ENCODE data around the gene STXBP6. TPM values are rescaled to one million over a fixed set of nuclear protein-coding genes. Genes with fewer than 3 reads are reported as not detected.

The STXBP6 gene
- total RNA-seq, 1 experiment from 2014 or later, result 6.4 TPM

DNA sequence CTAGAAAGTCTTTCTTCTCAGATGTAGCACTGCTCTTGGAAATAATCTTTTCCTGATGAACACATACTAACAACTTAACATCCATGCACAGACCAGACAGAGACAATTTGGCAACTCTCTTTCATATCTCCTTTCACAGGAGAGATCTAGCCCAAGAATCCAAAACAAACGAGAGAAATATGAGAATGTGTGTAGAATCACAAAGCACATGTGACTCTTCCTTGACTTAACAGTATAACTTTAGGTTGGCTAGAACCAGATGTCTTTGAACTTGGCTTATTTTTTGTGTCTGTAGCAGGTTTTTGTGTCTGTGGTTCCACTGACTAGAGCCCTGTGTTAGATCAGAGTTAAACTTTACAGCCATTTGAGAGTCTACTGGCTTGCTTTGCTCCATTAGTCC, 114.2 kb downstream of the STXBP6 start:
- no peaks in the 10 kb centered on the region for H3K36me3 Mint-ChIP-seq (ENCODE audit: insufficient read depth, unreplicated experiment)
- peaks cover 3% of the 10 kb centered on the region for H3K9me3 Mint-ChIP-seq (ENCODE audit: low read depth, unreplicated experiment)
- CTCF ChIA-PET, result no interaction called here
- no TSS peak for BruUV-seq (replicated peaks)
- H3K4me1 Mint-ChIP-seq (ENCODE audit: low read depth, unreplicated experiment), result no peaks in the 10 kb centered on the region
- no peaks in the 10 kb centered on the region for H3K27me3 Mint-ChIP-seq (ENCODE audit: unreplicated experiment)
- DNase-seq, result no peak
- H3K27ac Mint-ChIP-seq (ENCODE audit: unreplicated experiment), result no peak overlapping the region
- H3K4me3 Mint-ChIP-seq (ENCODE audit: low read depth, unreplicated experiment), result no peak overlapping the region
- no peak for TF ChIP-seq CTCF (IDR thresholded peaks at IDR 0.05; ENCODE audit: unreplicated experiment)
- intact Hi-C loops (cut with micrococcal nuclease; ENCODE audit: unreplicated experiment), result no loop called here

DNA sequence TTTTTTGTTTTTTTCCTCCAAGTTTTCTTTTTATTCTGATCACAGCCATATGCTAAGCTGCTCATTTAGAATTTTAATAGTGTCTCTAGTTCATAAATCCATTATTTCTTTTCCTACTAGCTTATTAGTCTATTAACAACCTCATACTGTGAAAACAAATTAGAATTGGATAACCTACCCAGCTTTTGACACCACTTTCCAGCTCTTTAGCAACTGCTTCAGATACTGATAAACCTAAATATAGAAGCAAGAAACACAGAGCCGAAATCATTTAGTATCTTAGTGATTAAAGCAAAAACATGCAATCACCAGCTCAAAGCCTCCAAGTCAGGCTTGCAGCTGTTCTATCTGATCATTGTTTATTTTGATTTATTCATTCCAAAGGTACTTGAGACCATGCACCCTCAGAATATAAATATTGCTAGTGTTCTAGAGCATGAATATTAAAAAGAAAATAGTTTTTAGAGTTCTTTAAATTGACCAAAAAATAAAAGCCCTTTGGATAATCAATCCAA, 121.5 kb downstream of the STXBP6 start:
- Mint-ChIP-seq H3K36me3 (ENCODE audit: insufficient read depth, unreplicated experiment) (no peaks in the 10 kb centered on the region), H3K27me3 (ENCODE audit: unreplicated experiment) (no peaks in the 10 kb centered on the region), H3K9me3 (ENCODE audit: low read depth, unreplicated experiment) (peaks cover 3% of the 10 kb centered on the region), H3K4me1 (ENCODE audit: low read depth, unreplicated experiment) (no peaks in the 10 kb centered on the region), H3K27ac (ENCODE audit: unreplicated experiment) (no peak overlapping the region), H3K4me3 (ENCODE audit: low read depth, unreplicated experiment) (no peak overlapping the region)
- no peak for DNase-seq
- no TSS peak for BruUV-seq (replicated peaks)
- no peak for TF ChIP-seq CTCF (IDR thresholded peaks at IDR 0.05; ENCODE audit: unreplicated experiment)
- CTCF ChIA-PET, result no interaction called here
- intact Hi-C loops (cut with micrococcal nuclease; ENCODE audit: unreplicated experiment), result no loop called here

- no peaks in the 10 kb centered on the region for H3K27me3 Mint-ChIP-seq (ENCODE audit: unreplicated experiment)
- no peaks in the 10 kb centered on the region for H3K4me1 Mint-ChIP-seq (ENCODE audit: low read depth, unreplicated experiment)
- no peaks in the 10 kb centered on the region for H3K36me3 Mint-ChIP-seq (ENCODE audit: insufficient read depth, unreplicated experiment)
- H3K4me3 Mint-ChIP-seq (ENCODE audit: low read depth, unreplicated experiment), result no peak overlapping the region
- peaks cover 3% of the 10 kb centered on the region for H3K9me3 Mint-ChIP-seq (ENCODE audit: low read depth, unreplicated experiment)
- H3K27ac Mint-ChIP-seq (ENCODE audit: unreplicated experiment), result no peak overlapping the region
- CTCF ChIA-PET, result no interaction called here
- no TSS peak for BruUV-seq (replicated peaks)
- DNase-seq, result no peak
- no peak for TF ChIP-seq CTCF (IDR thresholded peaks at IDR 0.05; ENCODE audit: unreplicated experiment)
- intact Hi-C loops (cut with micrococcal nuclease; ENCODE audit: unreplicated experiment), result no loop called here
Observed at GRCh38 chr14:24927809-24928208, 122.1 kb downstream of the STXBP6 start.

- intact Hi-C loops (cut with micrococcal nuclease; ENCODE audit: unreplicated experiment), result no loop called here
- no peaks in the 10 kb centered on the region for H3K9me3 Mint-ChIP-seq (ENCODE audit: low read depth, unreplicated experiment)
- no peaks in the 10 kb centered on the region for H3K27me3 Mint-ChIP-seq (ENCODE audit: unreplicated experiment)
- no TSS peak for BruUV-seq (replicated peaks)
- H3K27ac Mint-ChIP-seq (ENCODE audit: unreplicated experiment), result no peak overlapping the region
- H3K4me1 Mint-ChIP-seq (ENCODE audit: low read depth, unreplicated experiment), result peaks cover 13% of the 10 kb centered on the region
- CTCF ChIA-PET, result no interaction called here
- no peaks in the 10 kb centered on the region for H3K36me3 Mint-ChIP-seq (ENCODE audit: insufficient read depth, unreplicated experiment)
- H3K4me3 Mint-ChIP-seq (ENCODE audit: low read depth, unreplicated experiment), result no peak overlapping the region
- no peak for TF ChIP-seq CTCF (IDR thresholded peaks at IDR 0.05; ENCODE audit: unreplicated experiment)
- DNase-seq, result no peak
Observed at GRCh38 chr14:24925771-24926374, 124.1 kb downstream of the STXBP6 start.

Data from Calu3 (cell line).